GM21576 (cell line): ENCODE data around the gene HMOX1.

Source experiments
- ATAC-seq: cut with Tn5 transposase; IDR thresholded peaks from one replicate; pipeline ENCODE4 v1.9.1; 2021; ENCODE audit warnings: mild to moderate bottlenecking, moderate library complexity; ENCODE audit not compliant: unreplicated experiment

Gene HMOX1, protein sequence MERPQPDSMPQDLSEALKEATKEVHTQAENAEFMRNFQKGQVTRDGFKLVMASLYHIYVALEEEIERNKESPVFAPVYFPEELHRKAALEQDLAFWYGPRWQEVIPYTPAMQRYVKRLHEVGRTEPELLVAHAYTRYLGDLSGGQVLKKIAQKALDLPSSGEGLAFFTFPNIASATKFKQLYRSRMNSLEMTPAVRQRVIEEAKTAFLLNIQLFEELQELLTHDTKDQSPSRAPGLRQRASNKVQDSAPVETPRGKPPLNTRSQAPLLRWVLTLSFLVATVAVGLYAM

GRCh38 chr22:35380537-35381423 lies at the start of gene HMOX1:
Gene HMOX1, plus strand, starts transcription at chr22:35381096. Its CDS starts 78 bp downstream, at chr22:35381174.
- ATAC-seq, result no peak

DNA sequence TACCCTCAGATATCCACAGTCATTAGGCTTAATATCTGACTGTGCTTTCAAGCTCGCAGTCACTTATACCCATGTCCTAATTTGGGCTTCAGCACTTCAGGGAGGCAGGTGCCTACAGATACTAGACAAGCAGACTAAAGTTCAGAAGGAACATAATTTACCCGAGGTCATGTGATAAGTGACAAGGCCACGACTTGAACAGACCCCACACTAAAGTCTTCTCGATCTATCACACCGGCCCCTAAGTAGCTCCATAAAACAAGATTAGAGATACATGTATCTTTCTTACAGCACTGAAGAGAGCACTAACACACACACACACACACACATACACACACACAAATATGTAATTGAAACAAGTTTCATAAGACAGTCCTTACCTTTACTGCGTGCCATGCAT lies 48.6 kb upstream of the HMOX1 start:
- no peak for ATAC-seq

DNA sequence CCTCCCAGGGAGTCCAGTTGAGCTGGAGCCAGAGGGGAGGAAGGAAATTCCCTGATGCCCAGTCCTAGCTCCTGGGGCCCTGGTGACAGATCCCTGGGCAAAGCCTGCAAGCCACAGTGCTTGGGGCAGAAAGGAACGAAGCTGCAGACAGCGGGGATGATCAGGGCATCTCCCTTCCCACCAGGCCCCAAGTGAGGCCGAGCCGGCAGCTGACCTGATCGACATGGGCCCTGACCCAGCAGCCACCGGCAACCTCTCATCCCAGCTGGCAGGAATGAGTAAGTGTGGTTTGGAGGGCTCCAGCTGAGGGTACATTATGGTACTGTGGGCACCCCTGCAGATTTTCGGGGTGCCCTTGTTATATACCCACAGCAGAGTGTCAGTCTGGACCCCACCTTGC lies 47.7 kb upstream of the HMOX1 start:
- no peak for ATAC-seq

DNA sequence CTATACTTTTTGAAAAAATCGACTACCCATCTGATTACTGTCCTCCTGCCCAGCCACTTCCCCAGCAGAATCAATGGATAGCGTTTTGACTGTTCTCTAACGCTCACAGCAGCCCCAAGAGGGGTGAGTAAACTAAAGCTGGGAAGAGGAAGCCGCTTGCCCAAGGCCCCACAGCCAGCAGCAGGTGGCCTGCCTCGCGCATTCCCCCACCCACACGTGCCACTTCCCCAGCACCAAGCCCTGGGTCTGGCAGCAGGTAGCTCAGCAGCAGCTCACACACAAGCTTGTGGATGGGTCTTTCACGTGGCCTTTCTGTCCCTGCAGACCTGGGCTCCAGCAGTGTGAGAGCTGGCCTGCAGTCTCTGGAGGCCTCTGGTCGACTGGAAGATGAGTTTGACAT lies 46.9 kb upstream of the HMOX1 start:
- no peak for ATAC-seq

DNA sequence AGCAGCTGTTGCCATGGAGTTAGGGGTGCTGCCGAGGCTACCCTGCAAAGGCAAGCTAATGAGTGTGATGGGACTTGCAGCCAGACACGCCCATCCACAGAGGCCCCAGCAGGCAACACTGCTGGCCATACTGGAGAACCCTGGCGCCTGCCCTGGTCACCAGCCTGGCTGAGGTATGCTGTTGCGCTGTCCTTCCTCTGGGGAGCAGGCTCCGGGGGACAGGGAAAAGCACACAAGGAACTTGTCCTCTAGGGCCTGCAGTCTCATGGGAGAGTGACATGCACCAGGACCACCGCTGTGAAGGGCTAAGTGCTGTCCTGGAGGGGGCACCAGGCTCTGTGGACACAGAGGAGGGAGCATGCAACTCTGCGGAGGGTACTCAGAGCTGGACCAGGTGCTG lies 45.4 kb upstream of the HMOX1 start:
- ATAC-seq, result no peak

GRCh38 chr22:35335936-35336781 lies 44.7 kb upstream of the HMOX1 start:
- ATAC-seq, result no peak

GRCh38 chr22:35337932-35338331 lies 43.0 kb upstream of the HMOX1 start:
- no peak for ATAC-seq

DNA sequence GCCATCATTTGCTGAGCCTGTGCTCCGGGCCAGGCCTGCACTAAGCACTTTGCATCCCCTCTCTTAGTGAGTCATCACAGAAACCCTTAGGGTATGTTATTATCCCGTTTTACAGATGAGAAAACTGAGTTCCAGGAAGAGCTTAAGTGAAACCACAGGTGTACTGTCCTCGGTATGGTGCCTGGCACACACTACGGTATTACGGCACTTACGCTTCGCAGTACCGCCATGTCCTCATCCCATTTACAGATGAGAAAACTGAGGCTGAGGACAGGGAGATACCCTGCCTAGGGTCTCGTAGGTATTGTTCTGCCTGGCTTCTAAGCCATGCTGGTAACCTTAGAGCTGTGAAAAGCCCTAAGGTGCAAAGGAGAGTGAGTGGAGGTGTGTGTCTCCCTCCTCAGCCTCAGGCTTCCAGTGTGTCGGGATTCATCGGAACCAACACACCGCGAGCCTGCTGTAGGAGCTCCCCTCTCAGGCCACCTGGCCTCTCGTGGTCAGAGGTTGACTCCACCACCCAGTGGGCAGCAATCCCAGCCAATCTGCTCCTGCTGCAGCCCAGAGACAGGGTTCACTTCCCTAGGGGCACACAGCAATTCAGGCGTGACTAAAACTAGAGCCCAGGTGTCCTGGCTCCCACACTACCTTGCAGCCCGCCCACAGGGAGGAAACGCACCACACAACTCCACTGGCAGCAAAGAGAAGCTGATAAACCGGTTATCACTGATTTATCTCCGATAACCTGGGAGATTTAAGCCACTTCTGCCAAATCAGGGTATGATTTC lies 39.6 kb upstream of the HMOX1 start:
- no peak for ATAC-seq

DNA sequence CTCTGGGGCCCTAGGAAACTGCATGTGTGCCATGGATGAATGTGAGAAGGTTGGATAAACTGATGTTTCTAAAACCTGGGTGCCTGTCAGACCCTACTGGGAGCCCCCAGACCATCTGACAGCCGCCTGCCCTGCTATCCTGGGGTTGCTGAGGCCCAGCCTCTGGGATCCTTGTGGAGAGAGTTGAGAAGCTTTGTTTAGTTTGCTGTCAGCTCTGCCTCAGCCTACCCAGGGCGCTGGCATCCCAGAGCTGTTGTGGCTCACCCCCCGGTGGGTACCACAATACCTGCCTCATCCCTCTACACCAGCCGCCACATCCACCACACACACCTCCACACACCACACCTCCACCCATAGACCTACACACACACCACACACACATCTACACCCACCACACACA lies 38.5 kb upstream of the HMOX1 start:
- ATAC-seq, result no peak

- no peak for ATAC-seq
Measured at GRCh38 chr22:35343664-35344550, 37.0 kb upstream of the HMOX1 start.

GRCh38 chr22:35344956-35345690 lies 35.8 kb upstream of the HMOX1 start:
- no peak for ATAC-seq

DNA sequence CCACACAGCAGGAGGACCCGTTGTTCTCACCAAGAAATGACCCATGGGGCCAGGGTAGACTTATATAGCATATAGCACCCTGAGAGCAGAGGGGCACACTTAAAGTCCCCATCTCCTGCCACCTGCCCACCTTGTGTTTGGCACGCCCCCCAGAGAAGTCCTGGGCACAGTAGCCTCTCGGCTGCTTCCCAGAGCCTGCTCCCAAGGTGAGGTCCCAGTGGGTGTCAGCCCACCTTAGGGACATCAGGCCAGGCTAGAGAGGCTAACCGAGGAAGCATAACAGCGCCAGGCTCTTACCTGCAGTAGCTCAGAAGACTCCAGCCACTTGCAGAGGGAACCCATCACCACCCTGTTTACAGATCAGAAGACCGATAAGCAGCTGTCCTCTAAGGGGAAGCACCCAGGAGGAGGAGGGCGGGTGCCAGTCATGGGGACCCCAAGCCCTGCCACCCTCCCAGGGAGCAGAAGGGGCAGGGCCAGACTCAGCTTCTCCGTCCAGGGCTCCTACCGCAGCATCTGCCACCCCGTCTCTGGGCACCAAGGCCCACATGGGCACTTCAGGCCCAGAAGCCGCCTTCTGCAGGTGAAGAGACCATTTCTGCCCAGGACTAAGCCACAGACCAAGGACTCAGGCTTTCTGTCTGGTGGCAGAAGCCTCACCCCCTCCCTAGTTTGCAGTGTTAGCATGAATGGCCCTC lies 34.9 kb upstream of the HMOX1 start:
- ATAC-seq, result no peak

- no peak for ATAC-seq
Measured at GRCh38 chr22:35346596-35347220, 34.2 kb upstream of the HMOX1 start.

DNA sequence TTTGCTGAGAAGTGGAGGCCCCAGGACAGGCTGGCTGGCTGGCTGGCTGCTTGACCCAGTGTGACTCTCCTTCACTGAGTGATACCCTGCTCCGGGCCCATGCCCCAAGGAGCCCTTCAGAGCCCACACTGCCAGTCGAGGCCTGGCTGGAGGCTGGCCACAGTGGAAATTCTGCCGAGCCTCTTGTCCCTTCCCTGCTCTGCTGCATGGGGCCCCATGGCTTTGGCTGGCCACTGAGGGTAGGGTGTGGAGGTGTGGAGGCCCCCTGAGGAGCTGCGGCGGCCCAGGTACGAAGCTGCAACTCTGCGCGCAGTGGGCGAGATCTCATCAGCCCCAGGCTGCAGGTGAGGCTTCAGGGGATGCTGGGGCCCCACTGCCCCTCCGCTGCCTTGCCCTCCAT lies 33.4 kb upstream of the HMOX1 start:
- no peak for ATAC-seq

DNA sequence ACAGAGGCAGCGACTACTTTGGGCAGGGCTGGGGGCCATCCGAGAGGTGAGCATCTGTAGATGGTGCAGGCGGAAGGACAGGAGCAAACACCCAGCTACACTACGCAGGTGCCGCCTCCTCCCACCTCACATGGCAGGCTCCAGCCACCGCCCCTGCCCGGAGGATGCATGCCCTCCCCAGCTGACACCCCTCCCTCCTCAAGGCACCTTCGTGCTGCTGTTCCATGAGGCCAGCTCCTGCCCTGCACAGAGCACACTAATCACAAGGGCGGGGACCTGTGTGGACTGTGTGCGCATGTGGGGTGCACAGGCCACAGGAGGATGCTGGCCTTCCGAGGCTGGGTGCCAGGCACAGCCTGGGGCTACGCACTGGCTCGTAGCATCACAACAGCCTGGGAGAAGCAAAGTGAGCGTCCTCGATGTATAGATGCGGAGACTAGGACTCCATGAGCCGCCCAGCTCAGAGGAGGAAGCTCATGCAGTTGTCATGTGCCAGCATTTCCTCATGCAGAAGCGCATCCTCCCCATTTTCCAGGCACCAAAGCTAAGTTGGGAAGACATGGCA lies 32.8 kb upstream of the HMOX1 start:
- no peak for ATAC-seq

DNA sequence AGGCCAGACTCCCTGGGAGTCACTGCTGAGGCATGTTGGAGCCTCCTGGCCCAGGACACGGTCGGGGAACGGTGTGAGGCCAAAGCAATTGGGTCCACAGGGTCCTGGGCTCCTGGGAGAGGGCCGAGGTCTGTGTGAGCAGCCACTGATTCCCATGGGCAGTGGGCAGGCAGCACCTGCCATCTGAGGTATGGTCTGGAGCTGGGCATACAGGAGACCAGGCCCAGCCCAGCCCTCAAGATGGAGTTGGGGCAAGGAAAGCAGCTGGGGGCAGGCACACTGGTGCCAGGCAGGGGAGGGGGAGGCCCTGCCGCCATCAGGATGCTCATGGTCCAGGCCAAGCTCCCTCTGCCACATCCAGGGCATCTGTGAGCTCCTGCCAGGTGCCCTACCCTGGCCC lies 32.2 kb upstream of the HMOX1 start:
- no peak for ATAC-seq

GRCh38 chr22:35349368-35349703 lies 31.6 kb upstream of the HMOX1 start:
- no peak for ATAC-seq
